B cell (primary cell): ENCODE measurements around the gene PTPN22. TPM values are rescaled to one million over a fixed set of nuclear protein-coding genes. Genes with fewer than 3 reads are reported as not detected.

Source experiments
- ATAC-seq: fragments of 200-7000 bp; cut with Tn5 transposase; one replicate; pipeline ENCODE4 v1.10.0; 2021; ENCODE audit warnings: low read depth, mild to moderate bottlenecking, moderate number of reproducible peaks, moderate library complexity
- CTCF ChIA-PET: fragments of 350-600 bp; sonication (Branson Sonifier 250); formaldehyde crosslinking; loops from one replicate; lab custom pipeline; 2021; ENCODE audit warnings: antibody characterized with exemption, inconsistent platforms; lab: Charles Lee
- POLR2A ChIA-PET: fragments of 350-600 bp; sonication (Branson Sonifier 250); formaldehyde crosslinking; loops from one replicate; lab custom pipeline; 2021; ENCODE audit warnings: antibody characterized with exemption; lab: Charles Lee
- DNase-seq: peaks from one replicate; pipeline ENCODE4 v3.0.0; 2013
- H2AFZ ChIP-seq: 2 replicates; pipeline ENCODE4 v1.6.1; 2012; ENCODE audit warnings: mild to moderate bottlenecking, low read depth, low read length; ENCODE audit not compliant: insufficient read depth, poor library complexity, severe bottlenecking
- H3K27ac ChIP-seq, 2 donors: 1 replicate in 1 of 2; 2 replicates in 1 of 2; pipeline ENCODE4 v1.5.1; 2012 to 2013; ENCODE audit warnings: low read length in 2 of 2, mild to moderate bottlenecking in 2 of 2, moderate library complexity in 1 of 2
- H3K27me3 ChIP-seq, 4 experiments: fragments of 200-600 bp in 1 of 4; sonication (generic) in 1 of 4; replicated peaks in 1 of 4; 1 replicate in 2 of 4; 2 replicates in 2 of 4; pipeline versions ENCODE4 v1.6.1 to v1.7.0; 2013 to 2016; ENCODE audit warnings: low read length in 3 of 4, mild to moderate bottlenecking in 2 of 4, mixed read lengths in 1 of 4, moderate library complexity in 1 of 4; ENCODE audit not compliant: insufficient read depth in 4 of 4, control insufficient read depth in 3 of 4; ENCODE audit errors: control extremely low read depth in 1 of 4
- H3K36me3 ChIP-seq, 2 experiments: replicated peaks in 1 of 2; 1 replicate in 1 of 2; 2 replicates in 1 of 2; pipeline versions ENCODE4 v1.6.1 to v1.7.1; 2013; ENCODE audit warnings: low read length in 1 of 2; ENCODE audit not compliant: insufficient read depth in 2 of 2, control insufficient read depth in 1 of 2; ENCODE audit errors: control extremely low read depth in 1 of 2, extremely low read depth in 1 of 2
- H3K4me1 ChIP-seq, 2 donors: fragments of 200-600 bp in 1 of 2; sonication (generic) in 1 of 2; 1 replicate in 1 of 2; 2 replicates in 1 of 2; pipeline versions ENCODE4 v1.5.1 to v1.6.1; 2013 to 2017; ENCODE audit warnings: low read length in 2 of 2; ENCODE audit not compliant: control insufficient read depth in 2 of 2, insufficient read depth in 2 of 2
- H3K4me2 ChIP-seq: replicated peaks from 2 replicates; pipeline ENCODE3; 2012; ENCODE audit warnings: mild to moderate bottlenecking, low read depth, low read length; ENCODE audit not compliant: poor library complexity, severe bottlenecking
- H3K4me3 ChIP-seq, 5 experiments: fragments of 200-600 bp in 1 of 5; sonication (generic) in 1 of 5; 1 replicate in 3 of 5; 2 replicates in 2 of 5; pipeline versions ENCODE4 v1.5.1 to v1.7.0; 2011 to 2016; ENCODE audit warnings: low read length in 4 of 5, mild to moderate bottlenecking in 4 of 5, low read depth in 2 of 5, control low read depth in 1 of 5, moderate library complexity in 1 of 5; ENCODE audit not compliant: insufficient read depth in 1 of 5; ENCODE audit errors: control extremely low read depth in 1 of 5, extremely low read depth in 1 of 5
- H3K79me2 ChIP-seq: fragments of 200-600 bp; sonication (generic); one replicate; pipeline ENCODE4 v1.6.0; 2016; ENCODE audit warnings: low read length; ENCODE audit not compliant: control insufficient read depth, insufficient read depth
- H3K9ac ChIP-seq: fragments of 200-600 bp; sonication (generic); 2 replicates; pipeline ENCODE4 v1.6.1; 2017; ENCODE audit warnings: mild to moderate bottlenecking, low read length, moderate library complexity
- H3K9me3 ChIP-seq, 3 donors: one replicate each; pipeline versions ENCODE4 v1.6.1 to v1.7.1; 2013; ENCODE audit warnings: low read length in 2 of 3; ENCODE audit not compliant: control insufficient read depth in 2 of 3, insufficient read depth in 1 of 3; ENCODE audit errors: control extremely low read depth in 1 of 3
- H4K20me1 ChIP-seq: 2 replicates; pipeline ENCODE4 v1.6.0; 2012; ENCODE audit warnings: mild to moderate bottlenecking, low read length; ENCODE audit not compliant: insufficient read depth, control insufficient read depth, poor library complexity, severe bottlenecking
- H3K27ac Mint-ChIP-seq: one replicate; pipeline ENCODE4 v1.8.0; 2021; ENCODE audit warnings: mixed read lengths
- H3K27me3 Mint-ChIP-seq: one replicate; pipeline ENCODE4 v1.8.0; 2021; ENCODE audit warnings: mixed read lengths
- H3K4me1 Mint-ChIP-seq: one replicate; pipeline ENCODE4 v1.8.0; 2021; ENCODE audit warnings: mixed read lengths
- H3K4me3 Mint-ChIP-seq: one replicate; pipeline ENCODE4 v1.8.0; 2021; ENCODE audit warnings: mixed read lengths
- H3K9me3 Mint-ChIP-seq: one replicate; pipeline ENCODE4 v1.8.0; 2022; ENCODE audit warnings: mixed read lengths; ENCODE audit not compliant: insufficient read depth
- EZH2 ChIP-seq: IDR thresholded peaks from 2 replicates; pipeline ENCODE4 v1.6.1; 2012; ENCODE audit warnings: borderline replicate concordance, low read depth, mild to moderate bottlenecking, moderate library complexity, low read length; ENCODE audit not compliant: insufficient read depth, poor library complexity, severe bottlenecking
- WGBS: methylation state at CpG from one replicate; pipeline ENCODE4 v1.1.5; 2013; ENCODE audit warnings: missing lambda C conversion rate; ENCODE audit not compliant: insufficient coverage; 5-methylcytosine and 5-hydroxymethylcytosine counted together
- intact Hi-C: fragments of 100-400 bp; cut with micrococcal nuclease; formaldehyde crosslinking; loops from one replicate; pipeline ENCODE4 v1.10.0; 2022
- polyA plus RNA-seq: library from polyadenylated mRNA; depleted of rRNA; stranded (reverse); fragments of >200 nt; gene quantifications from 2 replicates; pipeline ENCODE4 v1.2.3, GENCODE V29; 2012
- total RNA-seq, 2 donors: library from RNA; stranded (reverse); fragments of 120-200 nt in 1 of 2; gene quantifications; 1 replicate in 1 of 2; 2 replicates in 1 of 2; pipeline versions ENCODE4 v1.2.3 to v1.2.4, GENCODE V29; 2013 to 2022
- TF ChIP-seq, protein P1 (sequence below): fragments of 200-600 bp; IDR thresholded peaks from one replicate; pipeline ENCODE4 v1.8.0; 2022; ENCODE audit warnings: antibody characterized with exemption, mild to moderate bottlenecking

PTPN22 gene
- total and polyA plus RNA-seq, 2 donors (not counting 1 experiment from before 2014, with no cell fraction given) = 14.3 to 37.4 TPM

DNA sequence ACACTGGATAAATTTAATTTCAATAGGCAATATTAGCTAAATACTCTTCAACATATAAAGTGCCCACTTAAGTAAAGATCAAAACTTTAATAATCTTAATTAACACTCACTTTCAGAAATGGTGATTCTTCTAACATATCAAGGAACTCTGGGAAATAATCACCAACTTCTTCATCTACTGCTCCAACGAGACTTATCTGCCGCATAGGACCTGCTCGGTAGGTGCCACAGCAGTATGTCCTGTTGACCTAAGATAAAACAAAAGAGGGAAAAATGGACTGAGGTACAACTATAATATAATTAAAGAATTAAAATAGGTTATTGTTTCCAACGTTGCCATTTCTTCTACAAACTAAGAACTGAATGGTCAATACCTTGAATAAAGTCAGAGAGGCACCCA is 94.0 kb downstream of the PTPN22 start:
- H3K27me3 Mint-ChIP-seq = no peaks in the 10 kb centered on the region
- Histone ChIP-seq H3K4me2 (no peak overlapping the region), H3K36me3 (peaks cover 3 to 5% of the 10 kb centered on the region in 2 experiments), H3K79me2 (peaks cover 57% of the 10 kb centered on the region), H2AFZ (no peak overlapping the region), H3K4me1 (peaks cover 14 to 15% of the 10 kb centered on the region in 2 donors), H3K9ac (no peak overlapping the region), H3K27ac (no peak overlapping the region), H3K4me3 (no peak overlapping the region), H3K27me3 (no peaks in the 10 kb centered on the region), H3K9me3 (no peaks in the 10 kb centered on the region), H4K20me1 (peaks cover 17% of the 10 kb centered on the region)
- ATAC-seq (no peak), DNase-seq (no peak)
- no peak overlapping the region for H3K4me3 Mint-ChIP-seq
- WGBS = no CpG with 5 or more reads among the region's 4 CpGs
- ChIA-PET CTCF (interaction anchor here (1.5 kb wide), 1 partner anchor 10 kb away, joined by 3 read pairs; no protein-coding TSS in a partner anchor), POLR2A (interaction anchor here (0.7 kb wide), 1 partner anchor 136 kb away, joined by 5 read pairs; no protein-coding TSS in a partner anchor)
- intact Hi-C loops = no loop called here
- TF ChIP-seq, protein P1, sequence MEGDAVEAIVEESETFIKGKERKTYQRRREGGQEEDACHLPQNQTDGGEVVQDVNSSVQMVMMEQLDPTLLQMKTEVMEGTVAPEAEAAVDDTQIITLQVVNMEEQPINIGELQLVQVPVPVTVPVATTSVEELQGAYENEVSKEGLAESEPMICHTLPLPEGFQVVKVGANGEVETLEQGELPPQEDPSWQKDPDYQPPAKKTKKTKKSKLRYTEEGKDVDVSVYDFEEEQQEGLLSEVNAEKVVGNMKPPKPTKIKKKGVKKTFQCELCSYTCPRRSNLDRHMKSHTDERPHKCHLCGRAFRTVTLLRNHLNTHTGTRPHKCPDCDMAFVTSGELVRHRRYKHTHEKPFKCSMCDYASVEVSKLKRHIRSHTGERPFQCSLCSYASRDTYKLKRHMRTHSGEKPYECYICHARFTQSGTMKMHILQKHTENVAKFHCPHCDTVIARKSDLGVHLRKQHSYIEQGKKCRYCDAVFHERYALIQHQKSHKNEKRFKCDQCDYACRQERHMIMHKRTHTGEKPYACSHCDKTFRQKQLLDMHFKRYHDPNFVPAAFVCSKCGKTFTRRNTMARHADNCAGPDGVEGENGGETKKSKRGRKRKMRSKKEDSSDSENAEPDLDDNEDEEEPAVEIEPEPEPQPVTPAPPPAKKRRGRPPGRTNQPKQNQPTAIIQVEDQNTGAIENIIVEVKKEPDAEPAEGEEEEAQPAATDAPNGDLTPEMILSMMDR = no peak
- no peak for TF ChIP-seq EZH2
- no peaks in the 10 kb centered on the region for H3K4me1 Mint-ChIP-seq
- H3K9me3 Mint-ChIP-seq = no peaks in the 10 kb centered on the region
- H3K27ac Mint-ChIP-seq = no peak overlapping the region

GRCh38 chr1:113770031-113770430 is 101.5 kb downstream of the PTPN22 start:
- H3K4me3 Mint-ChIP-seq = no peak overlapping the region
- H3K4me2 ChIP-seq = no peak overlapping the region
- no CpG with 5 or more reads among the region's 1 CpG for WGBS
- H3K36me3 ChIP-seq = peaks cover 18 to 27% of the 10 kb centered on the region in 2 experiments
- no peaks in the 10 kb centered on the region for H4K20me1 ChIP-seq
- no peaks in the 10 kb centered on the region for H3K9me3 ChIP-seq
- H3K4me1 Mint-ChIP-seq = peaks cover 12% of the 10 kb centered on the region
- intact Hi-C loops = no loop called here
- H3K79me2 ChIP-seq = peaks cover 13% of the 10 kb centered on the region
- TF ChIP-seq, protein P1 = no peak
- TF ChIP-seq EZH2 = no peak
- no peaks in the 10 kb centered on the region for H3K27me3 Mint-ChIP-seq
- H3K9ac ChIP-seq = no peak overlapping the region
- no peaks in the 10 kb centered on the region for H3K4me1 ChIP-seq
- ChIA-PET CTCF (no interaction called here), POLR2A (no interaction called here)
- H3K27ac ChIP-seq = no peak overlapping the region
- H3K9me3 Mint-ChIP-seq = no peaks in the 10 kb centered on the region
- DNase-seq (no peak), ATAC-seq (no peak)
- no peak overlapping the region for H3K4me3 ChIP-seq
- H3K27ac Mint-ChIP-seq = no peak overlapping the region
- no peaks in the 10 kb centered on the region for H3K27me3 ChIP-seq
- H2AFZ ChIP-seq = no peak overlapping the region
